Neural progenitor cell (in vitro differentiated cells): ENCODE data around the gene ZNF408. TPM values are rescaled to one million over a fixed set of nuclear protein-coding genes. Genes with fewer than 3 reads are reported as not detected.

Source experiments
- DNase-seq: peaks from one replicate; pipeline ENCODE4 v3.0.0-alpha.2; 2016; ENCODE audit warnings: low spot score
- H2AFZ ChIP-seq: fragments of 200-600 bp; sonication (generic); replicated peaks from 2 replicates; pipeline ENCODE4 v1.6.1; 2016; ENCODE audit warnings: antibody characterized with exemption
- H3F3A ChIP-seq: fragments of 200-600 bp; sonication (generic); 2 replicates; pipeline ENCODE4 v1.6.1; 2016; ENCODE audit warnings: antibody characterized with exemption, low read depth
- H3K27ac ChIP-seq: fragments of 200-600 bp; sonication (generic); 2 replicates; pipeline ENCODE4 v1.5.1; 2016; ENCODE audit warnings: mild to moderate bottlenecking
- H3K27me3 ChIP-seq: fragments of 200-600 bp; sonication (generic); 2 replicates; pipeline ENCODE4 v1.6.1; 2016; ENCODE audit warnings: mild to moderate bottlenecking, moderate library complexity
- H3K36me3 ChIP-seq: fragments of 200-600 bp; sonication (generic); 2 replicates; pipeline ENCODE4 v1.5.1; 2016
- H3K4me1 ChIP-seq: fragments of 200-600 bp; sonication (generic); 2 replicates; pipeline ENCODE4 v1.6.1; 2016; ENCODE audit warnings: mixed run types
- H3K4me2 ChIP-seq: fragments of 200-600 bp; sonication (generic); 2 replicates; pipeline ENCODE4 v1.6.1; 2016
- H3K4me3 ChIP-seq: fragments of 200-600 bp; sonication (generic); 2 replicates; pipeline ENCODE4 v1.5.1; 2016
- H3K79me2 ChIP-seq: fragments of 200-600 bp; sonication (generic); 2 replicates; pipeline ENCODE4 v1.6.1; 2016; ENCODE audit warnings: low read depth
- H3K9ac ChIP-seq: fragments of 200-600 bp; sonication (generic); 2 replicates; pipeline ENCODE4 v1.6.1; 2016
- H3K9me3 ChIP-seq: fragments of 200-600 bp; sonication (generic); 2 replicates; pipeline ENCODE4 v1.5.1; 2016; ENCODE audit warnings: low read depth
- H4K20me1 ChIP-seq: fragments of 200-600 bp; sonication (generic); 2 replicates; pipeline ENCODE4 v1.6.1; 2016; ENCODE audit warnings: low read depth
- H3K27ac Mint-ChIP-seq: 3 replicates; pipeline ENCODE4 v1.8.0; 2021; ENCODE audit warnings: mixed read lengths
- H3K27me3 Mint-ChIP-seq: 2 replicates; pipeline ENCODE4 v1.8.0; 2022; ENCODE audit warnings: low read depth, mild to moderate bottlenecking, inconsistent platforms, moderate library complexity, mixed read lengths; ENCODE audit not compliant: insufficient read depth
- H3K36me3 Mint-ChIP-seq: 3 replicates; pipeline ENCODE4 v1.8.0; 2021; ENCODE audit warnings: mixed read lengths
- H3K4me1 Mint-ChIP-seq: 3 replicates; pipeline ENCODE4 v1.8.0; 2021; ENCODE audit warnings: mixed read lengths
- H3K4me3 Mint-ChIP-seq: 3 replicates; pipeline ENCODE4 v1.8.0; 2021; ENCODE audit warnings: mild to moderate bottlenecking, moderate library complexity, mixed read lengths
- H3K9me3 Mint-ChIP-seq: 3 replicates; pipeline ENCODE4 v1.8.0; 2020; ENCODE audit warnings: mixed read lengths
- EZH2 ChIP-seq: fragments of 200-600 bp; sonication (generic); IDR thresholded peaks from 2 replicates; pipeline ENCODE4 v1.6.1; 2017; ENCODE audit warnings: antibody characterized with exemption, mild to moderate bottlenecking, moderate library complexity
- EZH2phosphoT487 ChIP-seq: fragments of 200-600 bp; sonication (generic); IDR thresholded peaks from 2 replicates; pipeline ENCODE4 v1.6.1; 2017; ENCODE audit warnings: antibody characterized with exemption
- total RNA-seq: library from RNA; depleted of rRNA; stranded (reverse); fragments of >200 nt; gene quantifications from 2 replicates; pipeline ENCODE4 v1.2.3, GENCODE V29; 2015; ENCODE audit warnings: low replicate concordance
- TF ChIP-seq, protein P1 (sequence below): fragments of 200-600 bp; sonication (generic); IDR thresholded peaks from 2 replicates; pipeline ENCODE4 v1.5.1; 2017; ENCODE audit warnings: antibody characterized with exemption, mild to moderate bottlenecking

The ZNF408 gene
- total RNA-seq, 1 donor from 2014 or later, result 2.8 TPM

DNA sequence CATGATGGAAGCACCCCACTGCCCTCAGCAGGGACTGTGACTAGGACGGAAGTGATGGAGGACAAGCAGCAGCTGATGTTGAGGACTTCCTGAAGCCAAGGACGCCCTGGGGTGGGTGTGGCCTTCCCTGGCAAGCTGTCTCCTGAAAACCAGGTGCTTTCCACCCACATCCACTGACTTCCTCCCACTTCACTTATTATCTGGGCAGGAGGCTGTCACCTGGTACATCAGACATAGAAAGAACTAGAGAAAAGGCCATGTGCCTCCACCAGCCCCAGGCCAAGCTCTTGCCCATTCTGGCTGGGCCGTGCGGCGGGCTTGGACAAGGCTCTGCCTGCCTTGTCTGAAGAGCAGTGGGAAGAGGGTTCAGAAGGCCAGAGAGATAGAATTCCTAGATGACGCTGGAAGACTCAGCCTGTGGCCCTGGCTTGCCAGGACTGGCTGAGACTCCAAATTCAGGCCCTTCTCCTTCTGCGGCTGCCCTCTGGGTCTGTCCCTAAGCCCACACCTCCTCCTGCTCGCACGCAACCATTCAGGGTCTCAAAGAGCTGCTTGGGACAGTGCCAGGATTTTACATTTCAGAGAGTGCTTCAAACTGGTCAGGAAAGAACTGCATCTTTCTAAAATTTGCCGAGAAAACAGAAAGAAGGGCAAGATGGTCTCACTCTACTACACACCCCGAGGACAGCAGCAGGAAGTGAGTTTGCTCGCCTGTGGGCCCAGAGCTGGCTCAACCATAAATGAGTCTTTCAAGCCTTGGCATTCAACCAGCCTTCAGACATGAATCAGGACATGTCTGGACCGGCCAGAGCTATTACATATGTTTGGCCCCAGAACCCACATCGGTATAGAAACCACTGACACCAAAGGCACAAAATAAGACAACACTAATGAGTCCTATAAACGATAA is 13.7 kb upstream of the ZNF408 start:
- H3K79me2 ChIP-seq, result no peaks in the 10 kb centered on the region
- Mint-ChIP-seq H3K27me3 (no peaks in the 10 kb centered on the region), H3K9me3 (no peaks in the 10 kb centered on the region), H3K27ac (no peak overlapping the region), H3K4me1 (no peaks in the 10 kb centered on the region), H3K4me3 (no peak overlapping the region), H3K36me3 (peaks cover 8% of the 10 kb centered on the region)
- no peaks in the 10 kb centered on the region for H4K20me1 ChIP-seq
- no peaks in the 10 kb centered on the region for H3K9me3 ChIP-seq
- no peak overlapping the region for H3K27ac ChIP-seq
- H2AFZ ChIP-seq, result no peak overlapping the region
- peak overlapping the region; percentile 20 for H3K9ac ChIP-seq
- H3K4me2 ChIP-seq, result no peak overlapping the region
- H3K36me3 ChIP-seq, result no peaks in the 10 kb centered on the region
- H3F3A ChIP-seq, result no peaks in the 10 kb centered on the region
- TF ChIP-seq, protein P1, sequence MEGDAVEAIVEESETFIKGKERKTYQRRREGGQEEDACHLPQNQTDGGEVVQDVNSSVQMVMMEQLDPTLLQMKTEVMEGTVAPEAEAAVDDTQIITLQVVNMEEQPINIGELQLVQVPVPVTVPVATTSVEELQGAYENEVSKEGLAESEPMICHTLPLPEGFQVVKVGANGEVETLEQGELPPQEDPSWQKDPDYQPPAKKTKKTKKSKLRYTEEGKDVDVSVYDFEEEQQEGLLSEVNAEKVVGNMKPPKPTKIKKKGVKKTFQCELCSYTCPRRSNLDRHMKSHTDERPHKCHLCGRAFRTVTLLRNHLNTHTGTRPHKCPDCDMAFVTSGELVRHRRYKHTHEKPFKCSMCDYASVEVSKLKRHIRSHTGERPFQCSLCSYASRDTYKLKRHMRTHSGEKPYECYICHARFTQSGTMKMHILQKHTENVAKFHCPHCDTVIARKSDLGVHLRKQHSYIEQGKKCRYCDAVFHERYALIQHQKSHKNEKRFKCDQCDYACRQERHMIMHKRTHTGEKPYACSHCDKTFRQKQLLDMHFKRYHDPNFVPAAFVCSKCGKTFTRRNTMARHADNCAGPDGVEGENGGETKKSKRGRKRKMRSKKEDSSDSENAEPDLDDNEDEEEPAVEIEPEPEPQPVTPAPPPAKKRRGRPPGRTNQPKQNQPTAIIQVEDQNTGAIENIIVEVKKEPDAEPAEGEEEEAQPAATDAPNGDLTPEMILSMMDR, result no peak
- TF ChIP-seq EZH2phosphoT487, result no peak
- TF ChIP-seq EZH2, result no peak
- H3K4me1 ChIP-seq, result no peaks in the 10 kb centered on the region
- DNase-seq, result no peak
- no peak overlapping the region for H3K4me3 ChIP-seq
- H3K27me3 ChIP-seq, result no peaks in the 10 kb centered on the region

DNA sequence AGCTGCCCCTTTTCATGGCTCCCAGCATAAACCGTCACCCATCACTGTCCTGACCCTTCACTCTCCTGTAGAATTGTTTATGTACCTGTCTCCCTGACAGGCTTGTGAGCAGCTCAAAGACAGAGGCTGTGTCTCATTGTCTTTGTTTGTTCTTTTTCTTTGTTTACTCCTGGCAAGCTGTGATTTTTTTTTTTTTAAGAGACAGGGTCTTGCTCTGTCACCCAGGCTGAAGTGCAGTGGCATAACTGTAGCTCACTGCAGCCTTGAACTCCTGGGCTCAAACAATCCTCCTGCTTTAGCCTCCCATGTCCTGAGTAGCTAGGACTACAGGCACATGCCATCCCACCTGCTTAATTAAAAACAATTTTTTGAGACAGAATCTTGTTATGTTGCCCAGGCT is 10.1 kb upstream of the ZNF408 start:
- Histone ChIP-seq H3K4me2 (no peak overlapping the region), H3K9me3 (no peaks in the 10 kb centered on the region), H4K20me1 (no peaks in the 10 kb centered on the region), H3K79me2 (no peaks in the 10 kb centered on the region), H2AFZ (no peak overlapping the region), H3K27ac (no peak overlapping the region), H3K4me3 (no peak overlapping the region), H3K27me3 (no peaks in the 10 kb centered on the region), H3F3A (no peaks in the 10 kb centered on the region), H3K36me3 (no peaks in the 10 kb centered on the region), H3K9ac (no peak overlapping the region), H3K4me1 (no peaks in the 10 kb centered on the region)
- H3K27me3 Mint-ChIP-seq, result no peaks in the 10 kb centered on the region
- no peak overlapping the region for H3K27ac Mint-ChIP-seq
- no peak overlapping the region for H3K4me3 Mint-ChIP-seq
- peaks cover 8% of the 10 kb centered on the region for H3K36me3 Mint-ChIP-seq
- TF ChIP-seq, protein P1, result no peak
- TF ChIP-seq EZH2phosphoT487 (no peak), EZH2 (no peak)
- no peaks in the 10 kb centered on the region for H3K4me1 Mint-ChIP-seq
- no peak for DNase-seq
- H3K9me3 Mint-ChIP-seq, result no peaks in the 10 kb centered on the region

DNA sequence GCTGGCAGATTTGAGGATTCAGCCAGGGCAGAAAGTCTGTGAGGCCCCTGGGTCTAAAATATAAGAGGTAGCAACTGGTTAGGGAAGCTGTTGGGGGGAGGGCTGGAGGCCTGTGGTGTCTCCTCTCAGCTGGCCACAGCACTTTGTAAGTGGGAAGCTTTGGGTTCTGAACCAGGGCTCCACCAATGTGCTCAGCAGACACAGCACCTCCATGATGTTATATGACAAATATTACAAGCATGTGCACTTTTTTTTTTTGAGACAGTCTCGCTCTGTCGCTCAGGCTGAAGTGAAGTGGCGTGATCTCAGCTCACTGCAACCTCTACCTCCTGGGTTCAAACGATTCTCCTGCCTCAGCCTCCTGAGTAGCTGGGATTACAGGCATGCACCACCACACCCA is 8.4 kb upstream of the ZNF408 start:
- no peak overlapping the region for H3K9ac ChIP-seq
- no peak overlapping the region for H3K27ac Mint-ChIP-seq
- H3K36me3 ChIP-seq, result no peaks in the 10 kb centered on the region

More for the DNA sequence above, 8.4 kb upstream of the ZNF408 start:
- Histone ChIP-seq H3K27ac (no peak overlapping the region), H3K79me2 (no peaks in the 10 kb centered on the region), H3K4me1 (no peaks in the 10 kb centered on the region), H3K4me3 (no peak overlapping the region), H4K20me1 (no peaks in the 10 kb centered on the region), H3K4me2 (no peak overlapping the region), H3F3A (no peaks in the 10 kb centered on the region), H3K9me3 (no peaks in the 10 kb centered on the region), H2AFZ (no peak overlapping the region), H3K27me3 (no peaks in the 10 kb centered on the region)
- no peak for DNase-seq
- no peak overlapping the region for H3K4me3 Mint-ChIP-seq
- TF ChIP-seq EZH2 (no peak), EZH2phosphoT487 (no peak)
- TF ChIP-seq, protein P1, result no peak
- no peaks in the 10 kb centered on the region for H3K9me3 Mint-ChIP-seq
- H3K4me1 Mint-ChIP-seq, result peaks cover 7% of the 10 kb centered on the region
- H3K36me3 Mint-ChIP-seq, result peaks cover 6% of the 10 kb centered on the region
- peaks cover 3% of the 10 kb centered on the region for H3K27me3 Mint-ChIP-seq
